Karpas-422 (cell line): ENCODE measurements around the gene MTMR12. TPM values are rescaled to one million over a fixed set of nuclear protein-coding genes. Genes with fewer than 3 reads are reported as not detected.

Source experiments
- DNase-seq: peaks from one replicate; pipeline ENCODE4 v3.0.0-alpha.2; 2015
- H2AFZ ChIP-seq: fragments of 200-600 bp; sonication (generic); 2 replicates; pipeline ENCODE4 v1.6.1; 2014; ENCODE audit warnings: antibody characterized with exemption, low read length, mixed read lengths
- H3K27ac ChIP-seq: fragments of 200-600 bp; sonication (generic); 2 replicates; pipeline ENCODE4 v1.5.1; 2014; ENCODE audit warnings: mild to moderate bottlenecking, low read length, moderate library complexity
- H3K27me3 ChIP-seq: fragments of 200-600 bp; sonication (generic); 2 replicates; pipeline ENCODE4 v1.6.1; 2014; ENCODE audit warnings: low read length, mixed read lengths
- H3K36me3 ChIP-seq: fragments of 200-600 bp; sonication (generic); 2 replicates; pipeline ENCODE4 v1.6.1; 2014; ENCODE audit warnings: low read length, mixed read lengths; ENCODE audit not compliant: insufficient read depth
- H3K4me1 ChIP-seq: fragments of 200-600 bp; sonication (generic); 2 replicates; pipeline ENCODE4 v1.6.1; 2014; ENCODE audit warnings: mild to moderate bottlenecking, low read length, mixed read lengths
- H3K4me2 ChIP-seq: fragments of 200-600 bp; sonication (generic); 2 replicates; pipeline ENCODE4 v1.6.1; 2014; ENCODE audit warnings: low read length, low read depth, mild to moderate bottlenecking; ENCODE audit not compliant: poor library complexity, severe bottlenecking
- H3K4me3 ChIP-seq: fragments of 200-600 bp; sonication (generic); 2 replicates; pipeline ENCODE4 v1.5.1; 2014; ENCODE audit warnings: mild to moderate bottlenecking, antibody characterized with exemption, low read length, mixed read lengths
- H3K79me2 ChIP-seq: fragments of 200-600 bp; sonication (generic); 2 replicates; pipeline ENCODE4 v1.6.1; 2014; ENCODE audit warnings: mild to moderate bottlenecking, low read length, mixed read lengths
- H3K9ac ChIP-seq: fragments of 200-600 bp; sonication (generic); 2 replicates; pipeline ENCODE4 v1.6.0; 2014; ENCODE audit warnings: low read length
- H3K9me2 ChIP-seq: fragments of 200-600 bp; sonication (generic), shearing (Covaris generic); replicated peaks from 2 replicates; pipeline ENCODE4 v1.6.0; 2014; ENCODE audit warnings: mild to moderate bottlenecking, low read length, moderate library complexity; ENCODE audit not compliant: insufficient read depth
- H3K9me3 ChIP-seq: fragments of 300-700, 200-600 bp; sonication (generic); 2 replicates; pipeline ENCODE4 v1.6.1; 2014; ENCODE audit warnings: low read length, mixed read lengths
- H4K20me1 ChIP-seq: fragments of 200-600 bp; sonication (generic); 2 replicates; pipeline ENCODE4 v1.6.1; 2014; ENCODE audit warnings: mild to moderate bottlenecking, antibody characterized with exemption, low read length, low read depth; ENCODE audit not compliant: insufficient read depth
- total RNA-seq: library from RNA; depleted of rRNA; stranded (reverse); fragments of >200 nt; shearing (Covaris generic); gene quantifications from 2 replicates; pipeline ENCODE4 v1.2.3, GENCODE V29; 2014; ENCODE audit warnings: low replicate concordance

The MTMR12 gene
- total RNA-seq, 1 experiment from 2014 or later = 126 TPM

- Histone ChIP-seq H3K4me2 (no peak overlapping the region), H3K36me3 (peaks cover 65% of the 10 kb centered on the region), H3K4me3 (no peak overlapping the region), H2AFZ (no peak overlapping the region), H3K9me3 (no peaks in the 10 kb centered on the region), H3K9me2 (no peaks in the 10 kb centered on the region), H3K79me2 (peaks cover 9% of the 10 kb centered on the region; the same call in 1 of the 2 replicates), H3K27ac (0 out of 2 replicates have a peak overlapping the region, but pooled peaks have one; percentile 71), H4K20me1 (no peaks in the 10 kb centered on the region), H3K9ac (no peak overlapping the region), H3K27me3 (no peaks in the 10 kb centered on the region), H3K4me1 (peaks cover 25% of the 10 kb centered on the region)
- no peak for DNase-seq
Observed at GRCh38 chr5:32231929-32232328, 80.8 kb downstream of the MTMR12 start.

- Histone ChIP-seq H3K9me2 (no peaks in the 10 kb centered on the region), H3K9ac (no peak overlapping the region), H3K79me2 (0 out of 2 replicates have a peak, but pooled peaks cover 7% of the 10 kb centered on the region), H3K4me2 (no peak overlapping the region), H3K27me3 (no peaks in the 10 kb centered on the region), H4K20me1 (no peaks in the 10 kb centered on the region), H3K27ac (peak overlapping the region; percentile 45; the same call in 1 of the 2 replicates), H3K9me3 (no peaks in the 10 kb centered on the region), H2AFZ (no peak overlapping the region), H3K4me3 (no peak overlapping the region), H3K36me3 (peaks cover 67% of the 10 kb centered on the region), H3K4me1 (peaks cover 23% of the 10 kb centered on the region)
- no peak for DNase-seq
Observed at GRCh38 chr5:32231241-32231640, 81.5 kb downstream of the MTMR12 start.

GRCh38 chr5:32230356-32231099 is 82.2 kb downstream of the MTMR12 start:
- Histone ChIP-seq H3K4me3 (no peak overlapping the region), H3K27ac (peak overlapping the region; percentile 45; the same call in 1 of the 2 replicates), H3K9me3 (no peaks in the 10 kb centered on the region), H3K9ac (no peak overlapping the region), H3K79me2 (0 out of 2 replicates have a peak, but pooled peaks cover 7% of the 10 kb centered on the region), H4K20me1 (no peaks in the 10 kb centered on the region), H3K4me2 (no peak overlapping the region), H3K4me1 (peaks cover 21% of the 10 kb centered on the region), H3K27me3 (no peaks in the 10 kb centered on the region), H3K36me3 (peaks cover 60% of the 10 kb centered on the region), H2AFZ (no peak overlapping the region), H3K9me2 (no peaks in the 10 kb centered on the region)
- peak; percentile 56 for DNase-seq

- peaks cover 13% of the 10 kb centered on the region for H3K4me1 ChIP-seq
- H2AFZ ChIP-seq = no peak overlapping the region
- DNase-seq = no peak
- no peaks in the 10 kb centered on the region for H4K20me1 ChIP-seq
- H3K79me2 ChIP-seq = 0 out of 2 replicates have a peak, but pooled peaks cover 7% of the 10 kb centered on the region
- no peak overlapping the region for H3K9ac ChIP-seq
- H3K9me3 ChIP-seq = no peaks in the 10 kb centered on the region
- no peaks in the 10 kb centered on the region for H3K27me3 ChIP-seq
- no peak overlapping the region for H3K4me2 ChIP-seq
- H3K9me2 ChIP-seq = no peaks in the 10 kb centered on the region
- no peak overlapping the region for H3K4me3 ChIP-seq
- peaks cover 51% of the 10 kb centered on the region for H3K36me3 ChIP-seq
- no peak overlapping the region for H3K27ac ChIP-seq
Observed at GRCh38 chr5:32229586-32229985, 83.2 kb downstream of the MTMR12 start.

GRCh38 chr5:32228816-32229215 is 83.9 kb downstream of the MTMR12 start:
- 0 out of 2 replicates have a peak, but pooled peaks cover 7% of the 10 kb centered on the region for H3K79me2 ChIP-seq
- no peaks in the 10 kb centered on the region for H4K20me1 ChIP-seq
- no peak overlapping the region for H3K4me2 ChIP-seq
- H2AFZ ChIP-seq = no peak overlapping the region
- no peaks in the 10 kb centered on the region for H3K27me3 ChIP-seq
- no peak for DNase-seq
- H3K9me3 ChIP-seq = no peaks in the 10 kb centered on the region
- peaks cover 13% of the 10 kb centered on the region for H3K4me1 ChIP-seq
- no peak overlapping the region for H3K27ac ChIP-seq
- H3K9ac ChIP-seq = no peak overlapping the region
- no peak overlapping the region for H3K4me3 ChIP-seq
- H3K36me3 ChIP-seq = peaks cover 43% of the 10 kb centered on the region
- no peaks in the 10 kb centered on the region for H3K9me2 ChIP-seq

GRCh38 chr5:32225445-32225844 is 87.3 kb downstream of the MTMR12 start:
- Histone ChIP-seq H3K9me2 (no peaks in the 10 kb centered on the region), H3K4me3 (no peak overlapping the region), H3K9ac (no peak overlapping the region), H3K79me2 (0 out of 2 replicates have a peak, but pooled peaks cover 3% of the 10 kb centered on the region), H3K36me3 (peaks cover 27% of the 10 kb centered on the region), H3K9me3 (no peaks in the 10 kb centered on the region), H3K27ac (no peak overlapping the region), H3K27me3 (no peaks in the 10 kb centered on the region), H2AFZ (no peak overlapping the region), H3K4me1 (peaks cover 4% of the 10 kb centered on the region), H3K4me2 (no peak overlapping the region), H4K20me1 (no peaks in the 10 kb centered on the region)
- no peak for DNase-seq

GRCh38 chr5:32223972-32224609 is 88.6 kb downstream of the MTMR12 start:
- no peak overlapping the region for H3K9ac ChIP-seq

GRCh38 chr5:32222723-32223470 is 89.8 kb downstream of the MTMR12 start:
- H2AFZ ChIP-seq = no peak overlapping the region
- H3K4me1 ChIP-seq = peaks cover 8% of the 10 kb centered on the region
- no peak overlapping the region for H3K4me2 ChIP-seq
- no peak overlapping the region for H3K27ac ChIP-seq
- H3K36me3 ChIP-seq = peaks cover 11% of the 10 kb centered on the region
- H4K20me1 ChIP-seq = no peaks in the 10 kb centered on the region
- no peaks in the 10 kb centered on the region for H3K27me3 ChIP-seq
- H3K9me3 ChIP-seq = no peaks in the 10 kb centered on the region
- H3K79me2 ChIP-seq = no peaks in the 10 kb centered on the region
- no peak for DNase-seq
- no peaks in the 10 kb centered on the region for H3K9me2 ChIP-seq
- H3K9ac ChIP-seq = no peak overlapping the region
- H3K4me3 ChIP-seq = no peak overlapping the region

More at GRCh38 chr5:32223972-32224609, 88.6 kb downstream of the MTMR12 start:
- Histone ChIP-seq H2AFZ (no peak overlapping the region), H3K9me3 (no peaks in the 10 kb centered on the region), H3K27ac (peak overlapping the region; percentile 25; the same call in 1 of the 2 replicates), H3K4me2 (no peak overlapping the region), H3K36me3 (peaks cover 16% of the 10 kb centered on the region), H3K4me1 (peaks cover 4% of the 10 kb centered on the region), H3K27me3 (no peaks in the 10 kb centered on the region), H3K9me2 (no peaks in the 10 kb centered on the region), H3K4me3 (no peak overlapping the region), H3K79me2 (no peaks in the 10 kb centered on the region), H4K20me1 (no peaks in the 10 kb centered on the region)
- DNase-seq = no peak
